Heart left ventricle (tissue), 16 donors: ENCODE results near the gene UBL4A. TPM values are rescaled to one million over a fixed set of nuclear protein-coding genes. Genes with fewer than 3 reads are reported as not detected.
A peak's percentile ranks its signal among the peaks of the same experiment; 100 is the strongest.

Experiments used
- ATAC-seq, 4 donors: fragments of 200-7000 bp; cut with Tn5 transposase; one replicate each; pipeline ENCODE4 v1.9.1; 2020 to 2022; ENCODE audit warnings: moderate library complexity in 4 of 4, mild to moderate bottlenecking in 3 of 4, moderate number of reproducible peaks in 1 of 4
- DNase-seq, 5 donors: peaks; one replicate each; pipeline ENCODE4 v3.0.0-alpha.2; 2020
- H3K27ac ChIP-seq, 12 donors: fragments of 200-600 bp; sonication (generic) in 4 of 12; one replicate each; pipeline versions ENCODE4 v1.5.0 to v1.8.0; 2016 to 2022; ENCODE audit warnings: mild to moderate bottlenecking in 2 of 12
- H3K27me3 ChIP-seq, 9 donors: fragments of 200-600 bp; sonication (generic) in 2 of 9; one replicate each; pipeline versions ENCODE4 v1.5.1 to v1.8.0; 2016 to 2022; ENCODE audit warnings: mild to moderate bottlenecking in 3 of 9
- H3K36me3 ChIP-seq, 9 donors: fragments of 200-600 bp; sonication (generic) in 2 of 9; one replicate each; pipeline versions ENCODE4 v1.5.0 to v1.8.0; 2018 to 2022; ENCODE audit warnings: mild to moderate bottlenecking in 2 of 9
- H3K4me1 ChIP-seq, 12 donors: fragments of 200-600 bp; sonication (generic) in 4 of 12; one replicate each; pipeline versions ENCODE4 v1.5.0 to v1.8.0; 2016 to 2022; ENCODE audit warnings: mild to moderate bottlenecking in 3 of 12
- H3K4me3 ChIP-seq, 12 donors: fragments of 200-600 bp; sonication (generic) in 4 of 12; one replicate each; pipeline versions ENCODE4 v1.5.0 to v1.8.0; 2017 to 2022; ENCODE audit warnings: mild to moderate bottlenecking in 9 of 12, moderate library complexity in 4 of 12
- H3K9me3 ChIP-seq, 12 donors: fragments of 200-600 bp; sonication (generic) in 4 of 12; one replicate each; pipeline versions ENCODE4 v1.5.0 to v1.8.0; 2016 to 2022; ENCODE audit warnings: mild to moderate bottlenecking in 1 of 12
- POLR2A ChIP-seq, 2 donors: fragments of 450-650 bp; IDR thresholded peaks; one replicate each; pipeline ENCODE4 v1.6.1; 2017; ENCODE audit warnings: antibody characterized with exemption in 2 of 2, mild to moderate bottlenecking in 2 of 2, moderate library complexity in 2 of 2
- WGBS, 4 donors: extraction: QIAGEN DNeasy Blood & Tissue Kit in 2 of 4; methylation state at CpG; one replicate each; pipeline versions ENCODE4 v1.1.5 to v1.1.7; 2013 to 2018; 5-methylcytosine and 5-hydroxymethylcytosine counted together
- intact Hi-C, 10 donors: fragments of 100-400 bp; cut with DNase I; formaldehyde crosslinking; loops; one replicate each; pipeline versions ENCODE4 v1.11.1 to v1.14.2; 2022
- polyA plus RNA-seq, 2 donors: library from polyadenylated mRNA; stranded (reverse); fragments of 200-250 nt; gene quantifications; one replicate each; pipeline ENCODE4 v1.2.3, GENCODE V29; 2013
- total RNA-seq, 9 donors: library from RNA; depleted of rRNA in 2 of 9; stranded (reverse); fragments of >200 nt in 2 of 9; fragmentation: NEBNext Ultra II Directional in 3 of 9; extraction: Animal tissue kit (Norgen Biotek cat#: 25700) in 3 of 9; gene quantifications; one replicate each; pipeline versions ENCODE4 v1.1.0 to v1.2.4, GENCODE V29; 2016 to 2023
- TF ChIP-seq, protein P1 (sequence below), 12 donors: fragments of 200-600 bp; sonication (generic) in 4 of 12; IDR thresholded peaks; one replicate each; pipeline versions ENCODE4 v1.5.0 to v1.8.0; 2018 to 2022; ENCODE audit warnings: antibody characterized with exemption in 12 of 12, mild to moderate bottlenecking in 5 of 12
- donor health status: ischemic (EF 13 %, LVEDD 7.1; RV severe dilation, severe dysfunction).
- donor health status: healthy with polysubstance abuse.
- donor health status: DM: no; HTN: yes; CAD: no.
- donor health status: DM: no; HTN: no; CAD: no.
- donor health status: ischemic (EF 25% LVEDD 6.9; RV normal size, moderate dysfunction).
- donor health status: ischemic (EF 25% LVEDD 5.7; RV mildly dilated, moderate dysfunction).
- donor health status: healthy.
- donor health status: DM: yes; HTN: yes; CAD: no.
- donor health status: ischemic (EF 35%, LVEDD 5.7; RV mildly dilated, moderate dysfunction).
- donor health status: nonischemic (EF 11% LVEDD 7.7; RV severe dilation, severe dysfunction).
- donor health status: DM: yes; HTN: yes; CAD: no.
- donor health status: PGD.
- donor health status: ischemic (EF 29% LVEDD 5.4; RV normal size, mild dysfunction).
- donor health status: nonischemic (EF 23%, LVEDD 6.1; RV moderate dilation, normal function).

Gene UBL4A
- total and polyA plus RNA-seq, 11 donors: 34.6 to 92.8 (median 53.7) TPM

DNA sequence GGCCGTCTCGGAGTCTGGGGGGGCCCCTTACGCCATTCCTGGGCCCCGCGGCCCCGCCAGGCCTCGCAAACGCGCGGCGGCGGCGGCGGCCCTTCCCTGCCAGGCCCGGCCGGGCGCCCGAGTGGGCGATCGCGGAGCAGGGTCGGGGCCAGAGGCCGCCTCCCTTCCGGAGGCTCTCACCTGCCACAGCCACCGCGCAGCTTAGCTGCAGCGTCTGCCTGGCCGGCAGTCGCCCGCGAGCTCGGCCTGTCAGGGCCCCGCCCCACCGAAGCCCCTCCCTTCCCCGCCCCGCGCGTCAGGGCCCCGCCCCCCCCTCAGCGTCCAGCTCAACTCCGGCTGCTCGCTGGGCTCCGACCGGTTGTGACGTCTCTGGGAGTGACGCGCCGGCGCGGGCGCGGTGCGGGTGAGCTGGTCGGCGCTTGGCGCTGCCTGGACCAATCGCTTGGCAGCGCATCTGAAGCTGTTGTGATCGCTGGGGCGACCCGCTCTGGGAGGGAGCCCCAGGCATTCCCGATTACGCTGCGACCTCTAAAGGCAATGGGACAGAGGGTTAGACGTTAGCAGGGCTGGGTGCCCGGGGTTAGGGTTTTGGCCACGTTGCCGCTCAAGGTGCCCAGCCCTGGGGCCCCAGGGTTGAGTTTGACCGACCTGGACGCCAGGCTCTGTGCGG is 4.1 kb upstream of the UBL4A start, which contains the start of gene SLC10A3:
TSS of gene SLC10A3 (minus strand) at position 216 of the 670 bp plus-strand sequence. CDS start 1,689 bp downstream, outside the sequence.
- TF ChIP-seq POLR2A (IDR thresholded peaks at IDR 0.05): peak; percentile 87 to 96
- TF ChIP-seq, protein P1, sequence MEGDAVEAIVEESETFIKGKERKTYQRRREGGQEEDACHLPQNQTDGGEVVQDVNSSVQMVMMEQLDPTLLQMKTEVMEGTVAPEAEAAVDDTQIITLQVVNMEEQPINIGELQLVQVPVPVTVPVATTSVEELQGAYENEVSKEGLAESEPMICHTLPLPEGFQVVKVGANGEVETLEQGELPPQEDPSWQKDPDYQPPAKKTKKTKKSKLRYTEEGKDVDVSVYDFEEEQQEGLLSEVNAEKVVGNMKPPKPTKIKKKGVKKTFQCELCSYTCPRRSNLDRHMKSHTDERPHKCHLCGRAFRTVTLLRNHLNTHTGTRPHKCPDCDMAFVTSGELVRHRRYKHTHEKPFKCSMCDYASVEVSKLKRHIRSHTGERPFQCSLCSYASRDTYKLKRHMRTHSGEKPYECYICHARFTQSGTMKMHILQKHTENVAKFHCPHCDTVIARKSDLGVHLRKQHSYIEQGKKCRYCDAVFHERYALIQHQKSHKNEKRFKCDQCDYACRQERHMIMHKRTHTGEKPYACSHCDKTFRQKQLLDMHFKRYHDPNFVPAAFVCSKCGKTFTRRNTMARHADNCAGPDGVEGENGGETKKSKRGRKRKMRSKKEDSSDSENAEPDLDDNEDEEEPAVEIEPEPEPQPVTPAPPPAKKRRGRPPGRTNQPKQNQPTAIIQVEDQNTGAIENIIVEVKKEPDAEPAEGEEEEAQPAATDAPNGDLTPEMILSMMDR (IDR thresholded peaks at IDR 0.05): peak in 2 of 12 donors; percentile 12 to 17
- peaks cover 0 to 19% (median 5%) of the 10 kb centered on the region in 12 donors for H3K4me1 ChIP-seq
- DNase-seq (peak; percentile 92 to 97 (median 95)), ATAC-seq (peak; percentile 88 to 95 (median 91))
- H3K4me3 ChIP-seq: peak within 1 kb of the TSS; percentile 32 to 87 (median 69)
- 0 to 35% (median 15%) methylated on average over 26 to 66 of the region's 71 CpGs for WGBS, 4 donors
- no peaks in the 10 kb centered on the region for H3K27me3 ChIP-seq
- no peaks in the 10 kb centered on the region for H3K9me3 ChIP-seq
- peak within 1 kb of the TSS; percentile 87 to 97 (median 94) for H3K27ac ChIP-seq
- intact Hi-C loops: loop anchor here in 2 of 10 donors (1.0 to 5.0 kb wide), 4 partner anchors 26 to 93 kb away; partner anchors contain the start of genes FAM3A (in 2 of the 2), ATP6AP1 (in 1 of the 2) and RPL10 (in 1 of the 2)
- peaks cover 0 to 6% (median 0%) of the 10 kb centered on the region in 9 donors for H3K36me3 ChIP-seq

DNA sequence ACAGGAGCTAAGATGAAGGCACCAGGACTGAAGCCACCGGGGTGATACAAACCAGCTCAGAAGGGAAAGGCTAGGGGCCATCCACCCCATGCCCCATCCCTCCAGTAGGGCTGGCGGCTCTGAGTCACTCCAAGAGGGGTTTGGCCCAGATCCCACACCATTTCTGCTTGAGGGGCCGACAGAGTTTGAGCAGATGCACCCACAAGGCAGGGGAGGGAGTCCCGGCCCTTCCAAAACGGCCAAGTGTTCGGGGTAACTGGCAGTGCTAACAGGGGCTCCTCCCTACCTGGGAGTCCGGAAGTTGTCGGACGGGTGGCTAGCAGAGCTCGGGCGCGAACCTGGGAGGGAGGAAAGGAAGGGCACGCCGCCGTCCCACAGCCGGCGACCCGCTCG is 3.6 kb upstream of the UBL4A start:
- intact Hi-C loops: loop anchor here in 2 of 10 donors (1.0 to 5.0 kb wide), 4 partner anchors 26 to 93 kb away; partner anchors contain the start of genes FAM3A (in 2 of the 2), ATP6AP1 (in 1 of the 2) and RPL10 (in 1 of the 2)
- Histone ChIP-seq H3K36me3 (peaks cover 0 to 6% (median 2%) of the 10 kb centered on the region in 9 donors), H3K4me3 (peak overlapping the region; percentile 32 to 87 (median 69)), H3K27me3 (no peaks in the 10 kb centered on the region), H3K27ac (peak overlapping the region; percentile 87 to 97 (median 94)), H3K9me3 (no peaks in the 10 kb centered on the region), H3K4me1 (peaks cover 0 to 24% (median 10%) of the 10 kb centered on the region in 12 donors)
- WGBS, 4 donors: 0 to 64% (median 19%) methylated on average over 3 to 19 of the region's 19 CpGs
- DNase-seq (peak in 1 of 5 donors; percentile 44), ATAC-seq (peak in 2 of 4 donors; percentile 2 to 5)
- TF ChIP-seq, protein P1 (IDR thresholded peaks at IDR 0.05): no peak
- TF ChIP-seq POLR2A (IDR thresholded peaks at IDR 0.05): no peak

DNA sequence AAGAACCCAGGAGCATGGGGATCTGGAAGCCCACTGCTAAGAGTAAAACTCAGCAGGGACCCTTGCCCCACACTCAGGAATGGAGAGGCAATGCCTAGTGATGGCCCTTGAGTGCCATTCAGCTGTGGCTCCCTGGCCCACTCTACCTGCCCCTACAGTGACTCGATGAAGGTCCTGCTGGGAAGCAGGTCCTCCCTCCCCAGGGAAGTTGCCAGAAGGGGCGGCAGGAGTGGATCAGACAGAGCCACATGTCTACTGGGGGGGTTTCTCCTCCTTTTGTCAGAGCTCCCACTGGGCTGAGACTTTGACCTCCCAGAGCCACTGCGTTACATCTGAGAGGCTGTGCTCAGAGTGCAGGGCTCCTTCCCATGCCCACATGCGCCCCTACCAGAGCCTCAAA is 2.8 kb upstream of the UBL4A start:
- H3K36me3 ChIP-seq: peaks cover 0 to 9% (median 3%) of the 10 kb centered on the region in 9 donors
- no peaks in the 10 kb centered on the region for H3K9me3 ChIP-seq
- ATAC-seq: no peak
- intact Hi-C loops: no loop called here
- no peak for DNase-seq
- WGBS, 4 donors: 84 to 100% (median 89%) methylated on average over 4 of the region's 4 CpGs
- H3K4me3 ChIP-seq: peak overlapping the region in 9 of 12 donors; percentile 32 to 87 (median 76)
- no peak for TF ChIP-seq POLR2A (IDR thresholded peaks at IDR 0.05)
- TF ChIP-seq, protein P1 (IDR thresholded peaks at IDR 0.05): no peak
- H3K27me3 ChIP-seq: no peaks in the 10 kb centered on the region
- peak overlapping the region in 5 of 12 donors; percentile 14 to 95 (median 90) for H3K27ac ChIP-seq
- H3K4me1 ChIP-seq: peaks cover 0 to 33% (median 14%) of the 10 kb centered on the region in 12 donors
